SK-N-DZ (cell line): ENCODE results near the gene PDE6C.
"Not testable (repeated sequence)": the region's sequence is repeated elsewhere in the genome, so short reads cannot be mapped to it uniquely, and the experiment has no call there.

Experiments
- DNase-seq: peaks from one replicate; pipeline ENCODE4 v3.0.0-alpha.2; 2015; ENCODE audit warnings: low spot score

The PDE6C gene

GRCh38 chr10:93630625-93631557, 18.6 kb downstream of the PDE6C start:
- DNase-seq = no peak

GRCh38 chr10:93639791-93640190, 27.5 kb downstream of the PDE6C start:
- no peak for DNase-seq

GRCh38 chr10:93652857-93653256, 40.5 kb downstream of the PDE6C start:
- DNase-seq = no peak

GRCh38 chr10:93654201-93654600, 41.9 kb downstream of the PDE6C start:
- DNase-seq = no peak

GRCh38 chr10:93656155-93656554, 43.8 kb downstream of the PDE6C start:
- no peak for DNase-seq

DNA sequence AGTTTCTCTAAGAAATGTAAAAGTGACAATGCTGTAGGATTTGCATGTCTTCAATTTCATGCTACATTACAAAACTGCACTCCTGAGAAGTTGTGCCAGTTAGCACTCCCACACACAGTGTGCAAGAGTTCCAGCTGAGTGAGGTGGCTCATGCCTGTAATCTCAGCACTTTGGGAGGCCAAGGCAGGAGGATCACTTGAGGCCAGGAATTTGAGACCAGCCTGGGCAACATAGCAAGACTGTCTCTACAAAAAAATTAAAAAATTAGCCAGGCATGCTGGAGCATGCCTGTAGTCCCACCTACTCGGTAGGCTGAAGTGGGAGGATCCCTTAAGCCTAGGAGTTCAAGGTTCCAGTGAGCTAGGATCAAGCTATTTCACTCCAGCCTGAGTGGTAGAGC, 45.4 kb downstream of the PDE6C start:
- no peak for DNase-seq

DNA sequence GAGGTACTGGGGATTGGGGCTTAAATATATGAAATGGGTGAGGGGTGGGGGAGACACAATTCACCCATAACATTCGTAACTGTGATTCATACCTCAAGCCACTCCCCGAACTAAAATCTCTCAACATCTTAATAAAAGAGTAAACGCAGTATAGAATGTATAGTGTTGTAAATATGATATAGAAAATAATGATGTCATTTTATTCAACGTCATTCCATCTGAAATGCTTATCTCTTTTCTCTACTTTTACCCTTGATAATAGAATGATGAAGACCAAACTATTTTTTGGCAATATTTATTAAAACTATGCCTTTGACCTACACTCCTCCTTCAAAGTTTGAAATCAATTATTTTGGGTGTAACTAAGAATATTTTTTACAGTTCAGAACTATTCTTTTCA, 53.7 kb downstream of the PDE6C start:
- DNase-seq = no peak

GRCh38 chr10:93667795-93668194, 55.5 kb downstream of the PDE6C start:
- DNase-seq = no peak

- no peak for DNase-seq
These were observed 58.0 kb downstream of the PDE6C start for GRCh38 chr10:93670372-93670771.

GRCh38 chr10:93671042-93671441, 58.7 kb downstream of the PDE6C start:
- DNase-seq = no peak

DNA sequence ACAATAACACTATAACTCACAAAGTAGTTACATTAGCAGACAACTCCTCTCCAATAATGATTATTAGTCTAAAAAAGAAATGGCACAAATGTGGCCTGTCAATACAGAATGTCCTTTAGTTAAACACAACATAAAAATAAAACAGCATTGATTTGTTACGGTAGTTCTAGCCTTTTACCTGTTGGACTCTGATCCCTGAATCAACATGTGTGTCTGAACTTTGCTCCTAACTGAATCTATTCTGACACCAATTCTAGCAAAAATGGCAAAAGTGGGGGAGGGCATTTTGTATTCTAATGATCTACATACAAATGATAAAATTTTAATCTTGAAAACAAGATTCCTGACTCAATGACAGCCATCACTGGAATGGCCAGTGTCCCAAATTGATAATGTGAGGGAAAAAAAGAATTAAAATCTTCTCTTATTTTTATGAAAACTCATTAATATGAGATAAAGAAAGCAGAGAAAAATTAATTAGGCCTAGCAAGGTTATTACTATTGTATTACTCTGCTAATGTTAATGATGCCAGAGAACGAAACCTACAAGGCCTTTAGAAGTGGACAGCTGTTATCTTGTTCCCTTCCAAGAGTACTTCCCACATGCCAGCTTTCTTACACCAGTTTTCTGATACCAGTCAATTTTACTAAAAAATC, 59.8 kb downstream of the PDE6C start:
- no peak for DNase-seq

DNA sequence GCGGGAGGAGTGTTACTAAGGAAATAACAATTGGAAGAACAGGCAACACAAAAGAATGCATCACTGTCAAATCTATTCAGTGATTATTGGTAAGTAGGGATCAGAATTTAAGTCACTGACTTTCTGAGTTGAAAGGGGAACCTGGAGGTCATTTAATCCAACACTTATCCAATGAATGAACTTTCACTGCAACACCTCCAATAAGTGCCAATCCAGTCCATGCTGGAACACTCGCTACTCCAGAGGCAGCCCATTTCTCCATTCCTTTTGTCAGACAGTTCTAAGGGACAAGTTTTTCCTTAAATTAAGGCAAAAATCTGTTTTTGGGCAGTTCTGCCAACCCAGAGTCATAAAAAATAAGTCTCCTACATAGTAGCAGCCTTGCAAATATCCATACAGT, 60.6 kb downstream of the PDE6C start:
- DNase-seq = no peak

DNA sequence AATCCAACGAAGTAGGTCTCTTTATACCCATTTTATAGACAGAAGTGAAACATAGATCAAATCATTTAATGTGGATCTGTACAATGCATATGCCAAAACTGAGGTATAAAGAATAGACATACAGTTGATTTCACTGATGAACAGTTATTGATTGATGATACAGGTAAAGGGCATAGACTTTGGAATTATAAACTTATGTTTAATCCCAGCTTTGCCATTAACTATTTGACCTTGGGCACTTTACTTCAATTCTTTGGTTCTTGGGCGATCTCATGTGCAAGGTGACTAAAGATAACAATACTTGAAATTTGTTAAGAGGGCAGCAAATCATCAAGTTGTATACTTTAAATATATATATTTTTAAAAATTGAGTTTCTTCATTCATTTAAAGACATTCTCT, 61.5 kb downstream of the PDE6C start:
- DNase-seq = no peak

DNA sequence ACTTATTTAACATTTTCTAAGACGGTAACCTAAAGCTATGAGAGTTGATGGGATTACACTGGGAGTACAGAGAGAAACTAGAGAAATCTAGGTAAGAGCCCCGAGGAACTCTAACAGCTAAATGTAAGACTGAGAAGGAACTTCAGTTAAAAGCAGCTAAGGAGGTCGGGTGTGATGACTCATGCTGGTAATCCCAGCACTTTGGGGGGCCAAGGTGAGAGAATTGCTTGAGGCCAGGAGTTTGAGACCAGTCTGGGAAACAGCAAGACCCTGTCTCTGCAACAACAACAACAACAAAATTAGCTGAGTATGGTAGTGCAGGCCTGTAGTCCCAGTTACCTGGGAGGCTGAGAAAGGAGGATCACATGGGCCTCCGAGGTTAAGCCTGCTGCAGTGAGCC, 66.0 kb downstream of the PDE6C start:
- DNase-seq = no peak

GRCh38 chr10:93678805-93679587, 66.7 kb downstream of the PDE6C start:
- no peak for DNase-seq

GRCh38 chr10:93680412-93681047, 68.2 kb downstream of the PDE6C start:
- DNase-seq = peak; percentile 40

DNA sequence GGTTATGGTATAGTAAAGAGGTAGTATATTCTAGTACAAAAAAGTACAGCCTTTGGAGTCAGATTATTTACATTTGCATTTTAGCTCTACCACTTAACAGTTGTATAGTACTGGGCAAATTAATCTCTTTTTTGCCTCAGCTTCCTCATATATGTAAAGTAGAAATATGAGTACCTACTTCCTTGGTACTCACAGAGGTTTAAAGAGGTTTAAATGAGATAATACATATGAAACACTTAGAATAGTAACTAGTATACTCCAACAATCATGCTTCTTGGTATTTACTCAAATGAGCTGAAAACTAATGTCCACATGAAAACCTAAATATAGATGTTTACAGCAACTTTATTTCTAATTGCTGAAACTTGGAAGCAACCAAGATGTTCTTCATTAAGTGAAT, 75.4 kb downstream of the PDE6C start:
- DNase-seq = no peak

GRCh38 chr10:93695740-93696139, 83.4 kb downstream of the PDE6C start:
- DNase-seq = no peak

- not testable (repeated sequence) for DNase-seq
These were observed 84.2 kb downstream of the PDE6C start for GRCh38 chr10:93696582-93696981.

DNA sequence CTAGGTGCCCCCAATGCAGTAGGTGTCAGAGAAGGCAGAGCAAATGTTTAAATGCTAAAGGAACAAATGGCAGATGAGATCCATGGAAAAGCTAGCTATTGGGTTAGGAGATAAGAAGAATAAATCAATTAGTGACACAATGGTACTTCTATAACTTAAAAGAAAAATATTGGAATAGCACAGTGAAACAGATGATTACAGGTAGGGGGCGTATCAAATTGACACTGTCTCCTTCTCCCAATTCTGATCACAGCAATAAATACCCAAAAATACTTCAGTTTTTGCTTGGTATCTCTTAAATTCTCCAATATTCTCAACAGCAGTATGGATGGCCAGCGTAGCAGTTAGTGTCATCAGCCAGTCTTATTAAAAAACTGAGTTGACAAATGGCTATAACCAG, 84.9 kb downstream of the PDE6C start:
- DNase-seq = no peak

GRCh38 chr10:93701866-93702209, 89.5 kb downstream of the PDE6C start:
- DNase-seq = no peak
